HG03139 (cell line): ENCODE measurements around the gene MEIG1.
"Not testable (repeated sequence)": the region's sequence is repeated elsewhere in the genome, so short reads cannot be mapped to it uniquely, and the experiment has no call there.

Source experiments
- ATAC-seq: cut with Tn5 transposase; IDR thresholded peaks from one replicate; pipeline ENCODE4 v1.9.1; 2021; ENCODE audit not compliant: unreplicated experiment

The MEIG1 gene

DNA sequence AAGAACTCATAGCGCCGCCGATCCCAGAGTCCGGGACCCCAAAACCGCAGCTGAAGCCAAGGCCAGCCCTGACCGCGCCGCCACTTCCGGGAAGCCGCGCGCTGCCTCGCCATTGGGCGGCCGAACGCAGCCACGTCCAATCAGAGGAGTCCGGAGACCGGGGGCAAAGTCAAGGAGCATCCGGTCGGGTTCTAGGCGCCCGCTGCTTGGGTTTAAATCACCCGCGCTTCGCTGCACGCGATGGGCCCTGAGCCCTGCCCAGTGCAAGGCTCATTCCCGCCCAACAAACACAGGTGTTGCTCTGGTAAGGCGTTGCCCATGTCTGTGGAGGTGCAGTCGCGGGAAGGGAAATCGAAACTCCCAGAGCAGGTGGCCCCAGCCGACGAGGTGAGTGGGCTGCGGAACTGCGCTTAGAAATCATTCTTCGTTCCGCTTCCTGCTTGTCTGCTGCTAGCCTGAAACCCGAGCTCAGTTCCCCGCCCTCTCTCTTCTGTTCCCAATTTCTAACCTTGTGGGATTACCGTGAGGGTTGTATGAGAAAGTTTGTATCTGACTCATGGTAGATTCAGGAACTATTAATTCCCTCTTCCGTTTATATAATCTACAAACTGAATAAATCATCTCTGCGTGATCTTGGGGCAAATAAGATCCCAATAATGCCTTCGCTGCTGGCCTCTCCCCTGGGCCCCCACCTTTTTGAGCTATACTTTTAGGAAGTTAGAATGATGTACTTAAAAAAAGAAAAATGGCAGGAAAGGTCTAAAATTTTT, 5.0 kb upstream of the MEIG1 start, which contains the start of gene DCLRE1C:
DCLRE1C (minus strand) TSS at position 96 of the 770 bp plus-strand sequence; CDS start at position 10, 86 bp downstream.
- ATAC-seq = peak; percentile 75

DNA sequence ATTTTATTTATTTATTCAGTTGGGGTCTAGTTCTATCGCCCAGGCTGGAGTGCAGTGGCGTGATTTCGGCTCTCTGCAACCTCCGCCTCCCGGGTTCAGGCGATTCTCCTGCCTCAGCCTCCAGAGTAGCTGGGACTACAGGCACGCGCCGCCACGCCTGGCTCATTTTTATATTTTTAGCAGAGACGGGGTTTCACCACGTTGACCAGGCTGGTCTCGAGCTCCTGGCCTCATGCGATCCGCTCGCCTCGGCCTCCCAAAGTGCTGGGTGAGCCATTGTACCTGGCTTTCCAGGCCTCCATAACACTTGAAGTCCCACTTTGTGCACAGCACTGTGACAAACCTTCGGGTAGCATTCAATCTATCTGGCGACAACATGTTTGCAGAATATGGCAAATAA, 4.3 kb upstream of the MEIG1 start:
- ATAC-seq = no peak

DNA sequence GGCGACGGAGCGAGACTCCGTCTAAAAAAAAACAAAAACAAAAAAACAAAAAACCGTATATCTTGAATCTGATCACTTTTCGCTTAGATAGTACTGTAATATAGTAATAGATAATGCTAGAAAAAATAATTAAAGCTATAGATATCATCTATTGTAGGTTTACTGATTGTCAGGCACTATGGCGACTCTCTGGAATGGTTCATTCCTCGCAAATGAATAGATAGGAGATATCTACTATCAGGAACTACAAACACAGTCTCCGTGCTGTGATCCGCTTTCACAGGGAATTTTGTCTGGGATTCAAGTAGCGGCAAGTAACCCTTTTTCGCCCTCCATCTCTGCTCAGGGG, 342 bp upstream of the MEIG1 start:
- ATAC-seq = no peak

DNA sequence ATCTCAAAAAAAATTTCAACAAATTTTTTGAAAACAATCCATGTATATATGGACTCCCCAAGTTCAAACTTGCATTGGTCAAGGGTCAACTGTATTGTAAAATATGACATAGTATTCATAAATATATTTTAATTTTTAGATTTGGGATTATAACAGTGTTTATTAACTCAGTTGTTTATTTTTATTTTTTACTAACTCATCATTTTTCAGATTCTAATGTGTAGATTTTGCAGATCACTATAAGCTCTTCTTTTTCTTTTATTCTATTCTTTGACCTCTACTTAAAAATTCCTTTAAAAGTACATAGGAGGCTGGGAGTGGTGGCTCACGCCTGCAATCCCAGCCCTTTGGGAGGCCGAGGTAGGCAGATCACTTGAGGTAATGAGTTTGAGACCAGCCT, 8.7 kb downstream of the MEIG1 start:
- no peak for ATAC-seq

DNA sequence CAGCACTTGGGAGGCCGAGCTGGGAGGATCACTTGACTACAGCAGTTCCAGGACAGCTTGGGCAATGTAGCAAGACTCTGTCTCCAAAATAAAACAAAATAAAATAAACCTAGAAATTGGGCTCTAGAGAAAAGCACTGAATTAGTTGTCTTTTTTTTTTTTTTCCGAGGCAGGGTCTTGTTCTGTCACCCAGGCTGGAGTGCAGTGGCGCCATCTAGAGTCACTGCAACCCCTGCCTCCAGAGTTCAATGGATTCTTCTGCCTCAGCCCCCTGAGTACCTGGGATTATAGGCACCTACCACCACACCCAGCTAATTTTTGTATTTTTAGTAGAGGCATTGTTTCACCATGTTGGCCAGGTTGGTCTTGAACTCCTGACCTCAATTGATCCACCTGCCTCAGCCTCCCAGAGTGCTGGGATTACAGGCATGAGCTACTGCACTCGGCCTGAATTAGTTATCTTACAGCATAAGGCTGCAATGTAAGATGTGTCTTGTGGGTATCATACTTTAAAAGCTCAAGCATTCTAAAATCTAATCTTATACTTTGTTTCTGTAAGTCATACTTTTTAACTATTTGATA, 12.8 kb downstream of the MEIG1 start:
- ATAC-seq = no peak

DNA sequence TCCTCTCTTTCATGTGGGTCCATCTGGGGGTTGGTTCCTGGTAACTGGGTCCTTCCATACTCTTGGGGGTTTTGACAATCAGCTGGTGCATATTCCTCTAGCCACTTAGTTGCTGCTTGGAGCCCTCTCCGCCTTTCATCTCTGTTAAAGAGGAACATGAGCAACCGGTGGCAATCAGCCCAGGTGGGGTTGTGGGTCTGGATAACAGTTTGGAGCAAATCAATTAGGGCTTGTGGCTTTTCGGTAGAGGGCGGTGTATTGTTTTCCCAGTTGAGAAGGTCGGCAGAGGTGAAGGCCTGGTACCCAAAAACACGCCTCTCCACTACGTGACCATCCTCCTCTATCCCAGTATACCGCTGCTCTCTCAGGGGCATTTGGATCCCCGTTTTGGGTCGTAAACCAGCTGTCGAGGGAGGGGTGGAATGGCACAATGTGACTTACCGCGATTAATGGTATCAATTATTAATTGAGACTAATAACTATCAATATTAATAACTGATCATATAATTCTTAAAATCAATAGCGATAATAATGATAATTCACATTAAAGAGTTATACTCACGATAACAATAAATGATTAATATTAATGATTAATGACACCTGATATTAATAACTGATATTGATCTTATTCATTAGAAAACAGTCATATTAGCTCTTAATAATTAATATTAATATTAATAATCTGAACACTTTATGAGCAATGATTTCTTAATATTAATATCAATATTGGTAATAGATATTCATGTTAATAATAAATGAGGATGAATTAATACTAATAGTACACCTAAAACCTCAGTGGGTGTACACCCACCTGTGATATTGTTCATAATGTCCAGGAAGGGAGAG, 15.2 kb downstream of the MEIG1 start:
- not testable (repeated sequence) for ATAC-seq

DNA sequence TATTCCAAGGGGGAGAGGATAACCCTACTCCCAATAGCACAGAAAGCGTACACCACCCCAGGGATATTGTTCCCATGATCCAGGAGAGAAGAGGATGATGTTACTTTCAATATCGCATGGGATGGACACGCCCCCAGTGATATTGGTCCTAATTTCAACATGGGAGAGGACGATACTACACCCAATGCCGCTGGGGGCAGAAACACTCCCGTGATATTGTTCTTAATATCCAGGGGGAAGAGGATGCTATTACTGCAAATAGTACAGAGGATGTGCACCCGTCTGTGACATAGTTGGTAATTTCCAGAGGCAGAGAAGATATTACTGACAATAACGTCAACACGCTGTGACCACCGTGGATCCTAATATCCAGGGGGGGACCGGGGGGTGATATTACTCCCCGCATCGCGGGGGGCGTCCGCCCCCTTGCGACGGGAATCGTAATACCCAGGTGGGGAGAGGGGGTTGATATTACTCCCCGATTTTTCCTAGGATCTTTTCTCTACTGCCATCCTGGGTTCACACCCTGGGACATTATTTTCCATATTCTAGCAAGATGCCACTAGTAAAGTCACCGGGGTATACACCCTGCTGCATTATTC, 16.6 kb downstream of the MEIG1 start:
- ATAC-seq = no peak

DNA sequence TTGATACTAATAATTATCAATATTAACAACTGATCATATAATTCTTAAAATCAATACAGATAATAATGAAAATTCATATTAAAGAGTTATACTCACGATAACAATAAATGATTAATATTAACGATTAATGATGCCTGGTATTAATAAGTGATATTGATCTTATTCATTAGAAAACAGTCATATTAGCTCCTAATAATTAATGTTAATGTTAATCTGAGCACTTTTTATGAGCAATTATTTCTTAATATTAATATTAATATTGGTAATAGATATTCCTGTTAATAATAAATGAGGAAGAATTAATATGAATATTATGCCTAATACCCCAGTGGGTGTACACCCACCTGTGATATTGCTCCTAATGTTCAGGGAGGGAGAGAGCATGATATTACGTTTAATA, 23.6 kb downstream of the MEIG1 start:
- ATAC-seq = no peak

DNA sequence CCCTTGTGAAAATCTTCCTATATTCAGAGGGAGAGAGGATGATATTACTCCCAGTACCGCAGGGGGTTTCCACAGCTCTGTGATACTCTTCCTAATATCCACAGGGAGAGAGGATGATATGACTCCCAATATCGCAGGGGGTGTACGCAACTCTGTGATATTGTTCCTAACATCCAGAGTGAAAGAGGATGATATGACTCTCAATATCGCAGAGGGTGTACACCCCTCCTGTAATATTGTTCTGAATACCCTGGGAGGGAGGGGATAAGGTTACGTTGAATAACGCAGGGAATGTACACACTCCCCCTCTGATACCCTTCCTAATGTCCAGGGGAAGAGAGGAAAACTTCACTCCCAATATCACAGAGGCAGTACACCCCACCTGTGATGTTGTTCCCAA, 30.4 kb downstream of the MEIG1 start:
- not testable (repeated sequence) for ATAC-seq

DNA sequence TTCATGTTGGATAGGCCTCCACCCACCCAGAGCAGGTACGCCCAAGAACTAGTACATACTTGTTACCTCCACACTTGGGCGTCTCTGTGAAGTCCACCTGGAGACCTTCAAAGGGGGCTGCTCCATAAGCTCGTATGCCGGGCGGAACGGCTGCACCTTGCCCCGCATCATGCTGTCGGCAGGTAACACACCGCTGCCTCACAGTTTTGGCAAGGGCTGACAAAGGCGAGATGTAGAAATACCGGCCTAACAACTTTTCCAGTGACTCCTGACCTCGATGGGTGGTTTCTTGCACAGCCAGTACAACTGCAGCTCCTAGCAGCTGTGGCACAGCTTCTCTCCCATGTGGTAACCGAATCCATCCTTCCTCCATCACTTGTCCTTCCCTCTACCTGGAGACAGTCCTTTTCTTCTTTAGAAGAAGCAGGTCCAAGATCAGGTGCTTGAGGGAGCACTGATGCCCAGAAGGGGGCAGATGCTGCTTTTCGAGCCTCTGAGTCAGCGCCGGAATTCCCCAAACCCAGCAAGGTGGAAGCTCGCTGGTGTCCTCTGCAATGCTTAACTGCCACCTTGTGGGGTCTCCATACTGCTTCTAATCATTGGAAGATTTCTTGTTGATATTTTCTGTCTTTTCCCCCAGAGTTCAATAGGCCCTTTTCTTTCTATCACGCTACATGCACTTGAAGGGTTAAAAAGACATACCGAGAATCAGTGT, 32.0 kb downstream of the MEIG1 start:
- ATAC-seq = not testable (repeated sequence)

DNA sequence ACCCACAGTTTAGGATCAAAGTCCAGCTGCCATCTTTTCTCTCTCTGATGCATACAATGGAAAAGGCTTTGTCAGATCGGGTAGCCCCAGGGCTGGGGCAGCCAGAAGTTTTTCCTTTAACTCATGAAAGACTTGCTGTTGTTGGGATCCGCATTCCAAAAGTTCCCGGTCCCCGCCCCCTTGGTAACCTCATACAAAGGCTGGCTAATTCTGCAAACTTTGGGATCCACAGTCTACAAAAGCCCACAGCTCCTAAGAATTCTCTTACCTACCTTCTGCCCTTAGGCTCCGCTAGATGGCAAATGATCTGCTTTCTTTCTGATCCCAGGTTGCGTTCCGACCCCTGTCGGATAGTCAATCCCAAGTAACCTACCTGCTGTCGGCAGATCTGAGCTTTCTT, 33.1 kb downstream of the MEIG1 start:
- not testable (repeated sequence) for ATAC-seq

DNA sequence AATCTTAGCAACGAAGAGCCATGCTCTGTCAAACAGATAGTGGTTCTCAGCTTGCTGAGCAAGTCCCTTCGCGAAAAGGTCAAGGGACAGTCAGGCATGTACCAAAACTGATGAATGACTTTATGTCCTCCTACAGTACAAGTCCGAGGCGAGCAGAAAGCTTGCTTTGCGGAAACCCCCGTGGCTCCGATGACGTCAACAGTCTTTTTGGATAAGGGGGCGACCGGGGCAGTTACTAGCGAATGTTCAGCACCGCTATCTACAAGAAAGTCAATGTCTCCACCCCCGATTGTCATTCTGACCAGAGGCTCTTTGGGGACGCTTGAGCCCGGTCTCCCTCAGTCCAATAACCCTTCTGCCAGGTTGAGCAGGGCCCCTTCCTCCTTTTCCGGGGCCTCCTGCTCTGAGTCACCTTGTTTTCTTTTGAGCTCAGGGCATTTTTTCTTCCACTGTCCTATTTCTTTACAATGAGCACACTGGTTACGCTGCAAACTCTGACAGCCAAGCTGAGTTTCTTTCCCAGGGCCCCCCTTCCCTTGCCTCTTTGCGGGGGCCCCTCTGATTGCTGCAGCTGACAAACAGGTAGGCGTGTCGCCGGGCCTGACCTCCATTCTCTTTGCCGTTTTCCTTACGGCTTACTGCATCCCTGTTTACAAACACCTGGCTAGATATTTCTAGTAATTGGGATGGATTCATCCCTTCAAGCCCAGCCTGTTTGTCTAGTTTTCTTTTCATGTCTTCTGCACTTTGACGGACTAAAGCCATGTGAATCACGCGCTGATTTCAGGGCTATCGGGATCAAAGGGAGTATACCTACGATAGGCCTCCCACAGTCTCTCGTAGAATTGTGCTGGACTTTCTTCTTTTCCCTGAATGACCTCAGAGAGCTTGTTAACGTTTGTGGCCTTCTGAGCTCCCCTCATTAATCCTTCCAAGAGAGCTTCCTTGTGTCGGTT, 34.6 kb downstream of the MEIG1 start:
- not testable (repeated sequence) for ATAC-seq

DNA sequence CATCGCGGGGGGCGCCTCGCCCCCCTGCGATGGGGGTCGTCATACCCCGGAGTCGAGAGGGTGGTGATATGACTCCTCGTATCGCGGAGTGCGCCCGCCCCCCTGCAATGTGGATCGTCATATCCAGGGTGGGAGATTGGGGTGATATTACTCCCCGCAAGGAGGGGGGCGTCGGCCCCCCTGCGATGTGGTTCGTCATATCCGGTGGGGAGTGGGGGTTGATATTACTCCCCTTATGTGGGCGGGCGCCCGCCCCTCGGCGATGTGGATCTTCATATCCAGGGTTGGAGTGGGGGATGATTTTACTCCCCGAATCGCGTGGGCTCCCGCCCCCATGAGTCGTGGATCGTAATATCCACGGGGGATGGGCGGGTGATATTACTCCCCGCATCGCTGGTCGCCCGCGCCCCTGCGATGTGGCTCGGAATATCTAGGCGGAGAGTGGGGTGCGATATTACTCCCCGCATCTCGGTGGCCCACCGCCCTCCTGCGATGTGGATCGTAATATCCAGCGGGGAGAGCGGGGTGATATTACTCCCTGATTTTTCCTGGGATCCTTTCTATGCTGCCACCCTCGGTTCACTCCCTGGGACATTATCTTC, 36.9 kb downstream of the MEIG1 start:
- ATAC-seq = no peak

DNA sequence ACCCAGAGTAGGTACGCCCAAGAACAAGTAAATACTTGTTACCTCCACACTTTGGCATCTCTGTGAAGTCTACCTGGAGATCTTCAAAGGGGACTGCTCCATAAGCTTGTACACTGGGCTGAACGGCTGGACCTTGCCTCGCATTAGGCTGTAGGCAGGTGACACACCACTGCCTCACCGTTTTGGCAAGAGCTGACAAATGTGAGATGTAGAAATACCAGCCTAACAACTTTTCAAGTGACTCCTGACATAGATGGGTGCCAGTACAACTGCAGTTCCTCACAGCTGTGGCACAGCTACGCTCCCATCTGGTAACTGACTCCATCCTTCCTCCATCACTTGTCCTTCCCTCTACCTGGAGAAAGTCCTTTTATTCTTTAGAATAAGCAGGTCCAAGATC, 54.3 kb downstream of the MEIG1 start:
- ATAC-seq = not testable (repeated sequence)

DNA sequence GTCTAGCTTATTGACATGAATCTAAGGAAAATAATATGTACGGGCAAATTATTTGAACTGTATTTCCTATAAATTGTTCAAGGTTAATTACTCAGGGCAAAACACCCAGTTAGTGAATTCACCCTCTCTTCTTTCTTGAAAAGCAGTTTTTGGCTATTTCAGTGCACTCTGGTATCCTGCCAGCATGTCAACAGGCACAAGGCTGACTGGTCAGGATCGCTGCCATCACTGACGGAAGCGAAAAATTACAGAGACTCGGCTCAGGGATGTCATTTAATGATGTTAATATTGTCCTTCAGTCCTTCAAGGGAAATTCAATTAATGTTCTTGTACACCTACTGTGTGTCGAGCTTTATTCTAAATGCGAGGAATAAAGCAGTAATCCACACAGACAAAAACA, 56.3 kb downstream of the MEIG1 start:
- ATAC-seq = no peak

DNA sequence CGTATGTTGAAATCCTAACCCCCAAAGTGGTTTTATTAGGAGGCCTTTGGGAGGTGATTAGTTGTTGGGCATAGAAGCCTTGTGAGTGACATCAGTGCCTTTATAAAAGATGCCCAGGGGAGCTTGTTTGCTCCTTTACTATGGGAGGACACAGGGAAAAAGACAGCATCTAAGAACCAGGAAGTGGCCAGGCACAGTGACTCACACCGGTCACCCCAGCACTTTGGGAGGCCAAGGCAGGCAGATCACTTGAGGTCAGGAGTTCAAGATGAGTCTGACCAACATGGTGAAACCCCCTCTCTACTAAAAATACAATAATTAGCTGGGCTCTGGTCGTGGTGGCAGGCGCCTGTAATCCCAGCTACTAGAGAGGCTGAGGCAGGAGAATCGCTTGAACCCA, 61.8 kb downstream of the MEIG1 start:
- ATAC-seq = not testable (repeated sequence)
